Cardiac muscle cell (in vitro differentiated cells and primary cell): Measurements from ENCODE around the gene KLF3. TPM values are rescaled to one million over a fixed set of nuclear protein-coding genes. Genes with fewer than 3 reads are reported as not detected.

Experiments used
- DNase-seq, 2 donors: peaks; one replicate each; pipeline versions ENCODE4 v3.0.0 to v3.0.0-alpha.2; 2010 to 2017; ENCODE audit warnings: low read depth in 1 of 2, low spot score in 1 of 2
- H3K27ac ChIP-seq: fragments of 200-600 bp; sonication (generic); 2 replicates; pipeline ENCODE4 v1.5.1; 2016
- H3K27me3 ChIP-seq: fragments of 200-600 bp; sonication (generic); 2 replicates; pipeline ENCODE4 v1.6.0; 2016; ENCODE audit warnings: control low read depth
- H3K36me3 ChIP-seq: fragments of 200-600 bp; sonication (generic); 2 replicates; pipeline ENCODE4 v1.5.1; 2016; ENCODE audit warnings: control low read depth
- H3K4me1 ChIP-seq: fragments of 200-600 bp; sonication (generic); 2 replicates; pipeline ENCODE4 v1.8.1; 2017; ENCODE audit warnings: low read depth, mild to moderate bottlenecking, mixed run types
- H3K4me3 ChIP-seq: fragments of 200-600 bp; sonication (generic); 2 replicates; pipeline ENCODE4 v1.5.1; 2016; ENCODE audit warnings: mild to moderate bottlenecking
- H3K9me3 ChIP-seq: fragments of 200-600 bp; sonication (generic); 2 replicates; pipeline ENCODE4 v1.5.1; 2017; ENCODE audit warnings: low read depth, mild to moderate bottlenecking, control low read depth
- polyA plus RNA-seq: library from polyadenylated mRNA; unstranded; fragments of >200 nt; fragmentation: Nextera tagmentation; extraction: Ambion mirVana; gene quantifications from 2 replicates; pipeline ENCODE4 v1.2.1, GENCODE V29; 2016
- total RNA-seq: library from RNA; depleted of rRNA; stranded (reverse); fragments of >200 nt; gene quantifications from 2 replicates; pipeline ENCODE4 v1.2.3, GENCODE V29; 2016
- TF ChIP-seq, protein P1 (sequence below): IDR thresholded peaks from 2 replicates; pipeline ENCODE4 v1.5.1; 2012; ENCODE audit warnings: low read depth, mild to moderate bottlenecking, low read length

Gene KLF3
- total and polyA plus RNA-seq, 2 experiments from 2014 or later: 11.5 to 14.9 TPM

DNA sequence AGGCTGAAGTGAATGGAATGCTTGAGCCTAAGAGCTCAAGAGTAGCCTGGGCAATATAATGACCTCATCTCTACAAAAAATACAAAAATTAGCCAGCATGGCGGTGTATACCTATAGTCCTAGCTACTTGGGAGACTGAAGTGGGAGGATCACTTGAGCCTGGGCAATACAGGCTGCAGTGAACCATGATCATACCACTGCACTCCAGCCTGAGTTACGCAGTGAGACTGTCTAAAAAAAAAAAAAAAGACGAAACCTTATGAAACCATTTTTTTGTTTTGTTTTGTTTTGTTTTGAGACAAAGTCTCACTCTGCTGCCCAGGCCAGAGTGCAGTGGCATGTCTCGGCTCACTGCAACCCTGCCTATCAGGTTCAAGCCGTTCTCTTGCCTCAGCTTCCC lies 81.9 kb downstream of the KLF3 start:
- Histone ChIP-seq H3K4me3 (no peak overlapping the region), H3K36me3 (no peaks in the 10 kb centered on the region), H3K4me1 (no peaks in the 10 kb centered on the region), H3K9me3 (no peaks in the 10 kb centered on the region), H3K27me3 (no peaks in the 10 kb centered on the region), H3K27ac (no peak overlapping the region)
- TF ChIP-seq, protein P1, sequence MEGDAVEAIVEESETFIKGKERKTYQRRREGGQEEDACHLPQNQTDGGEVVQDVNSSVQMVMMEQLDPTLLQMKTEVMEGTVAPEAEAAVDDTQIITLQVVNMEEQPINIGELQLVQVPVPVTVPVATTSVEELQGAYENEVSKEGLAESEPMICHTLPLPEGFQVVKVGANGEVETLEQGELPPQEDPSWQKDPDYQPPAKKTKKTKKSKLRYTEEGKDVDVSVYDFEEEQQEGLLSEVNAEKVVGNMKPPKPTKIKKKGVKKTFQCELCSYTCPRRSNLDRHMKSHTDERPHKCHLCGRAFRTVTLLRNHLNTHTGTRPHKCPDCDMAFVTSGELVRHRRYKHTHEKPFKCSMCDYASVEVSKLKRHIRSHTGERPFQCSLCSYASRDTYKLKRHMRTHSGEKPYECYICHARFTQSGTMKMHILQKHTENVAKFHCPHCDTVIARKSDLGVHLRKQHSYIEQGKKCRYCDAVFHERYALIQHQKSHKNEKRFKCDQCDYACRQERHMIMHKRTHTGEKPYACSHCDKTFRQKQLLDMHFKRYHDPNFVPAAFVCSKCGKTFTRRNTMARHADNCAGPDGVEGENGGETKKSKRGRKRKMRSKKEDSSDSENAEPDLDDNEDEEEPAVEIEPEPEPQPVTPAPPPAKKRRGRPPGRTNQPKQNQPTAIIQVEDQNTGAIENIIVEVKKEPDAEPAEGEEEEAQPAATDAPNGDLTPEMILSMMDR: no peak
- DNase-seq: no peak

DNA sequence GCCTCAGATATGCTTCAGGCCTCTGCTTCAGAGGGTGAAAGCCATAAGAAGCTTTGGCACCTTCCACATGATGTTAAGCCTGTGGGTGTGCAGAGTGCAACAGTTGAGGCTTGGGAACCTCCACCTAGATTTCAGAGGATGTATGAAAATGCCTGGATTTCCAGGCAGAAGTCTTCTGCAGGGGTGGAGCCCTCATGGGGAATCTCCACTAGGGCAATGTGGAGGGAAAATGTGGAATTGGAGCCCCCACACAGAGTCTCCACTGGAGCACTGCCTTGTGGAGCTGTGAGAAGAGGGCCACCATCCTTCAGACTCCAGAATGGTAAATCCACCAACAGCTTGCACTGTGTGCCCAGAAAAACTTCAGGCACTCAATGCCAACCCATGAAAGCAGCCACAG lies 83.6 kb downstream of the KLF3 start:
- Histone ChIP-seq H3K27me3 (no peaks in the 10 kb centered on the region), H3K4me1 (peaks cover 1% of the 10 kb centered on the region), H3K4me3 (no peak overlapping the region), H3K27ac (no peak overlapping the region), H3K36me3 (no peaks in the 10 kb centered on the region), H3K9me3 (no peaks in the 10 kb centered on the region)
- TF ChIP-seq, protein P1: no peak
- DNase-seq: no peak

DNA sequence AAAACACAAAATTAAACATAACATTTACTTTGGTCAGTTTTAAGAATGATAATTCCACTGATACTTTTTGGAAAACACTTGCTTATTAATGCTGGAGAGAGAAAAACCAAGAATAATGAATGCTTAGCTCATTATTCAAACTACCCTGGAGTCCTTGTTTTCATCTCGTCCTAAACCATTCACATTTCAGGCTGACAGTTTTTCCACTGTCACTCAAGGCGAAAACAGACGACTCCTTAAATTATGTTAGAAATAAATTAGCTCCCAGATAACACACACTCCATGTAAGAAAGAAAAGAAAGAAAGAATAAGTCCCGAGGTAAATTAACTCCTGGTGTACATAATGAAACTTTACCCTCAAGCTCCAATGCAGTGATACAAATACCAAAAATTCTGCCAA lies 85.3 kb downstream of the KLF3 start:
- TF ChIP-seq, protein P1: no peak
- no peak for DNase-seq
- H3K4me3 ChIP-seq: no peak overlapping the region

More for the DNA sequence above, 85.3 kb downstream of the KLF3 start:
- Histone ChIP-seq H3K27ac (no peak overlapping the region), H3K36me3 (no peaks in the 10 kb centered on the region), H3K27me3 (no peaks in the 10 kb centered on the region), H3K9me3 (no peaks in the 10 kb centered on the region), H3K4me1 (peaks cover 6% of the 10 kb centered on the region)

Other genes with a start within 250 kb of the KLF3 start
- not detected in 2 replicates for gene TLR10, start 118.8 kb downstream of the KLF3 start, total RNA-seq
- gene TLR10, start 118.8 kb downstream of the KLF3 start, polyA plus RNA-seq: 0.06 TPM in 1 of 2 replicates, not detected in the other
- gene TLR1, start 140.6 kb downstream of the KLF3 start, total RNA-seq: 0.07 and 0.30 TPM in 2 replicates
- gene TLR1, start 140.6 kb downstream of the KLF3 start, polyA plus RNA-seq: 1.2 TPM in 1 of 2 replicates, not detected in the other
- 0.11 and 0.12 TPM in 2 replicates for gene TLR6, start 192.6 kb downstream of the KLF3 start, total RNA-seq
- 0.29 TPM in 1 of 2 replicates, not detected in the other for gene TLR6, start 192.6 kb downstream of the KLF3 start, polyA plus RNA-seq
- gene FAM114A1, start 203.6 kb downstream of the KLF3 start, total RNA-seq: 39.9 and 46.8 TPM in 2 replicates
- gene FAM114A1, start 203.6 kb downstream of the KLF3 start, polyA plus RNA-seq: 32.2 and 33.1 TPM in 2 replicates